Activated CD8-positive, alpha-beta memory T cell treated with anti-CD3 and anti-CD28 coated beads for 1 hour (primary cell): ENCODE measurements around the gene MAN2A1.
"Not testable (repeated sequence)": the region's sequence is repeated elsewhere in the genome, so short reads cannot be mapped to it uniquely, and the experiment has no call there.

Experiments used
- DNase-seq, 2 donors: peaks; one replicate each; pipeline ENCODE4 v3.0.0-alpha.2; 2020; ENCODE audit warnings: low read depth in 1 of 2; ENCODE audit errors: extremely low read depth in 1 of 2

MAN2A1 gene

GRCh38 chr5:109750463-109750862, 60.7 kb downstream of the MAN2A1 start:
- DNase-seq: no peak

DNA sequence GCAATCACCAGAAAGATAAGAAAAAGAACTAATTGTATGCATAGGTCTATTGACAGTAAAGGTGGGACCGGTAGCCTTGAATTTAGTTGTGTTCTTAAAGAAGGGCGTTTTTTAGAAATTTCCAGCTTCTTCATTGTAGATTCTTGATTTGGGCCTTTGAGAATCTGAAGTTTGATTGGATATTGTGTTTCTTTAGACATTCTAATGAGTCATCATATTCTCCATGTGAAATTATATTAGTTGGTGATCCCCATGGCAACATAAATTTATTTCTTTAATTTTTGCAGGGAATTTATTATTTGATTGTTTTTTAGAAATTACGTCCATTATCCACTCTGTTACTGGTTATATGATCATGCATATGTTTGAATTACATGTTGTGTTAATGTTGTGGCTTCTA, 63.6 kb downstream of the MAN2A1 start:
- DNase-seq: no peak

- no peak for DNase-seq
Measured at GRCh38 chr5:109754319-109754718, 64.6 kb downstream of the MAN2A1 start.

- no peak for DNase-seq
Measured at GRCh38 chr5:109755761-109756160, 66.0 kb downstream of the MAN2A1 start.

- no peak for DNase-seq
Measured at GRCh38 chr5:109756543-109757185, 66.9 kb downstream of the MAN2A1 start.

DNA sequence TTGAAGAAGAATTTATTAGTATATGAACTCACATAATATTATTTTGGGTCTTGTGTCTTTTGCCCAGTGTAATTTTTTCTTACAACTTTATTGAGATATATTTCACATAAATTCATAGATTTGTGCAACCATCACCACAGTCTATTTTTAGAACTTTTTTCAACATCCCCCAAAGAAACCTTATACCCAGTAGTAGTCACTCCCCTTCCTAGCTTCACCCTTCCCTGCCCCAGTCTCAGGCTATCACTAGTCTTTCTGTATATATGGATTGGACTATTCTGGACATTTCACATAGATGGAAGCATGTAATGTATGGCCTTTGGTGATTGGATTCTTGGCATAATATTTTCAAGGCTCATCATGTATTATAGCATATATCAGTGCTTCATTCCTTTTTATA, 67.8 kb downstream of the MAN2A1 start:
- DNase-seq: no peak

DNA sequence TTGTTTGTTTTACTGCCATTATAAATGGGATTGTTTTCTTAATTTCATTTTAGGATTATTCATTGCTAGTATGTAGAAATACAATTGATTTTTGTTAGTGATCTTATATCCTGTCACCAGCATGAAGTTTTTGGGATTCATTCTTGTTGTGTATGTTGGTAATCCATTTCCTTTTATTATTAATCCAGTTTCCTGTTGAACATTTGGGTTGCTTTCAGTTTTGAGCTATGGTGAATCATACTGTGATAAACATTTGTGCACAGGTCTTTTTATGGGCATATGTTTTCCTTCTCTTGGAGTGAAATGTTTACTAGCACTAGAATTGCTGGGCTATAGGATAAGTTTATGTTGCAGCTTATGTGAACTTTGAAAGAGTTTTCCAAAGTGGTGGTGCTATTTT, 69.6 kb downstream of the MAN2A1 start:
- no peak for DNase-seq

DNA sequence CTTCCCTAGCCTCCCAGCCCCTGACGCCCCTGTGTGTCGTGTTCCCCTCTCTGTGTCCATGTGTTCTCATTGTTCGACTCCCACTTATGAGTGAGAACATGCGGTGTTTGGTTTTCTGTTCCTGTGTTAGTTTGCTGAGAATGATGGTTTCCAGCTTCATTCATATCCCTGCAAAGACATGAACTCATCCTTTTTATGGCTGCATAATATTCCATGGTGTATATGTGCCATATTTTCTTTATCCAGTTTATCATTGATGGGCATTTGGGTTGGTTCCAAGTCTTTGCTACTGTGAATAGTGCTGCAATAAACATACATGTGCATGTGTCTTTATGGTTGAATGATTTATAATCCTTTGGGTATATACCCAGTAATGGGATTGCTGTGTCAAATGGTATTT, 70.4 kb downstream of the MAN2A1 start:
- DNase-seq: not testable (repeated sequence)

- DNase-seq: no peak
Measured at GRCh38 chr5:109762821-109763220, 73.1 kb downstream of the MAN2A1 start.

GRCh38 chr5:109767184-109767995, 77.7 kb downstream of the MAN2A1 start:
- DNase-seq: no peak

GRCh38 chr5:109767997-109768396, 78.3 kb downstream of the MAN2A1 start:
- no peak for DNase-seq

DNA sequence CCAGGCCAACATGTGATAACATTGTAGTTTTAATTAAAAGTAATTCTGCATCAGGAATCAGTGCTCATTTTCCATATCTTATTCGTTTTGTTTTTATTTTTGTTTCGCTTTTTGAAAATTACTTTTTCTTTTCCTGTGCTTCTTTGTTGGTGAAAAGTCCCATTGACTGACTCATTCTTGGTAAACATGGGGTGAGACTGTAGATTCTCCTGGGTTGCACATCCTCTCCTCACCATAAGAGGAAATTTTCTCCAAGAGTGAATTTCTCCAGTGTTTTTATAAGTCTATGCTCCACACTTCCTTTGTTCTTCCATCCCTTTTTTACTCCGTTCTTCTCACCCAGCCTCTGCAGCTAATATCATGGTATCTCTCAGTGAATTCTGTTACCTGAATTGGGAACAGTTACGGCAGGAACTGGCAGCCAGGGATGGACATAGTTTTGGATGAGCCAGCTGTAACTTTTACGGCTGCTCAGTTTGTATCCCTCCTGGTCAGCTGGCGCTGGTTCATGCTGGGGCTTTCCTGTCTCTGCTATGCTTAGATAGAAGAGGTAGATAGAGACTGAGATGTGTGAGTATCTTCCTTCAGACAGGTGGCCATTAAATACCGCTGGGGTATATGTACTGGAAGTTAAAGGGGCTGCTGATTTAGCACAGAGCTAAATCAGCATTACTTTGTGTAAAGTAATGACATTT, 80.0 kb downstream of the MAN2A1 start:
- DNase-seq: no peak

GRCh38 chr5:109775130-109775529, 85.4 kb downstream of the MAN2A1 start:
- no peak for DNase-seq

DNA sequence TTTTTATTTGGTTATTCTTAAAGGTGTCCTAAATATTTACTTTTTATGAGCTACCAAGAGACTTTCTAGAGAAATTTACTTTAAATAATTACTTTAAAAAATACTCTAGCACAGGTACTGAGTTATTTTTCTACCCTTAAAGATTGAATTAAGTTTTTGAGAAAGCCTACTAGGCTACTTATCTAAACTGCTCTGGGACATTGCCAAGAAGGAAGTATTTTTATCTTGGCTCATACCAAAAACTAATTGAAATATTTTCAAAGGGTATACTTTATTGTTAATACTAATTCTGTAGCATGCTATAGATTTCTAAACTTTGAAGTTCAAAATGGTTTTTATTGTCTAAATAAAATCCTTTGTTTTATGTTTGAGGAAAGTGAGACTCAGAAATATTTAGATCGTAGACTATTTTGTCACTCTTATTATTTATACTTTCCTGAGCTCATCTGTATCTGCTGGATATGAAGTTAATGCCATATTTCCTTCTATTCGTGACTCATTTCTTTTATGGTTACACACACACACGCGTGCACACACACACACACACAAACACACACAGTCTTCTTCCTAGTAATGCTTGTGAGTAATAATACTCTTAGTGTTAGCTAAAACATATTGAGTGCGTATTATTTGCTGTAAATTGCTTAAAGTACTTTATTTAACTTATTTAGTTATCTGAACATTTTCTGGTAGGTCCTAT, 89.5 kb downstream of the MAN2A1 start:
- no peak for DNase-seq

DNA sequence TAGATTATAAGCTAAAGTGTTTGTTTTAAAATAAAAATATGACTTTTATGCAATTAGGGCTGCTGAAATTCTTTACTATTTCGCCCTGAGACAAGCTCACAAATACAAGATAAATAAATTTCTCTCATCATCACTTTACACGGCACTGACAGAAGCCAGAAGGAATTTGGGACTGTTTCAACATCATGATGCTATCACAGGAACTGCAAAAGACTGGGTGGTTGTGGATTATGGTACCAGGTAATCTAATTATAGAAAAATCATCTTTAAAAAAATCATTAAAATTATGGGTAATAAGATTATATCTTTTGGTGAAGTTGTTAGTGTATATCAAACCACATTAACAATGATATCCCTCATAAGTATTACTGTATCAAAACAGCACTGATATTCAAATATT, 95.0 kb downstream of the MAN2A1 start:
- no peak for DNase-seq

- DNase-seq: no peak
Measured at GRCh38 chr5:109786206-109786855, 96.6 kb downstream of the MAN2A1 start.

GRCh38 chr5:109788596-109788995, 98.9 kb downstream of the MAN2A1 start:
- no peak for DNase-seq

DNA sequence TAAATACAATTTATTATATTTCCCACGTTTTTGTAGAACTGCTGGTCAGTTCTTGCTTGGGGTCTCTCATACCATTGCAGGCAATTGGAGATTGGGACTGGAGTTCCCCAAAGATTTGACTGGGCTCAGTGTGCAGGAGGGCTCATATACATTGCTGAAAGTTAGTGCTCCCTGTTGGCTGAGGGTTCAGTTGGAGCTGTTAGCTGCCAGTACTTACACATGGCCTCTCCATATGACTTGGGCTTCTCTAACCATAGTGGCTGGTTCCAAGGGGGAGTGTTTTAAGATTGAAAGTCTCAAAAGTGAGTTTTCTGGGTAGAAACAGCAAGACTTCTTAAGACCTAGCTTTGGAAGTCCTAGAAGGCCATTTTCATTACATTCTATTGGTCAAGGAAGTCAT, 102.9 kb downstream of the MAN2A1 start:
- no peak for DNase-seq

DNA sequence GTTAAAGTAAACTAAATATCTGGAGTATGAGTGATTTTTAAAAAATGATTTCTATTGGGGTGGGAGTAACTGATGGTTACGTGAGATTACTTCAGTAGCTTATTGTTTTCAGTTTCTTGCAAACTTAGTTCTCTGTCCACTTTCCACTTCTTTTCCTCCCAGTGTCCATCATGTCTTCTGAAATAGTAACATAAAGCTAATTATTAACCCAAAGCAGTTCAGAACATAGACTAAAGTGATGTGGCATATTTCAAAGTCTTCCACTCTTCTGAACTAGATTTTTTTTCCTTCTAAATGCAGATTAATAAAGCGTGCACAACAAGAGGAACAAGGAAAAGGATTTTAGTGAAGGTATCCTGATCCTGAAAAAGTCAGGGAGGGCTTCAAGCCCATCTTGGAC, 114.1 kb downstream of the MAN2A1 start:
- no peak for DNase-seq

DNA sequence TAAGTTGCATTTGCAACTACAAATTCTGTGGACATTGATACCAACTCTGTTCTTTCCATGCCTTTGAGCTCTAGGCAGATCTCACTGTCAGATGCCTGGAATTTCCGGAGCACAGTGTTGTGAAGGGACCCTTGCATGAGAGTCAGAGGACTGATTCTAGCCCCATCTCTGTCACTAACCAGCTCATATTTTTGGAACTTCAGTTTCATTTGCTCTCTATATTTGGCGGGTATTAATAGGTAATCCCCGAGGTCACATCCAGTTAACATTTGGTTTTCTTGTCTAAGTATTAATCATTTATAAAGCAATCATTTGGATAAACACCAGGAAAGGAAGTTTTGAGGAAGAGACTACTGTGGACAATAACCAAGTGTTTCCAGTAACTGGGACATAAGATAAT, 115.7 kb downstream of the MAN2A1 start:
- no peak for DNase-seq

GRCh38 chr5:109805883-109806282, 116.2 kb downstream of the MAN2A1 start:
- DNase-seq: no peak
